Stomach (tissue), 4 donors: Measurements from ENCODE around the gene SEMA4D.

Experiments
- EP300 ChIP-seq: sonication (generic); formaldehyde crosslinking; IDR thresholded peaks from one replicate; pipeline ENCODE4 v1.6.1; 2017; ENCODE audit warnings: antibody characterized with exemption
- TF ChIP-seq, protein P1 (sequence below), 7 experiments: fragments of 450-650 bp in 4 of 7; fragments of 200-600 bp in 3 of 7; sonication (generic) in 3 of 7; IDR thresholded peaks; one replicate each; pipeline ENCODE4 v1.5.1; 2016 to 2019; ENCODE audit warnings: antibody characterized with exemption in 7 of 7, control low read depth in 2 of 7, mild to moderate bottlenecking in 1 of 7

DNA sequence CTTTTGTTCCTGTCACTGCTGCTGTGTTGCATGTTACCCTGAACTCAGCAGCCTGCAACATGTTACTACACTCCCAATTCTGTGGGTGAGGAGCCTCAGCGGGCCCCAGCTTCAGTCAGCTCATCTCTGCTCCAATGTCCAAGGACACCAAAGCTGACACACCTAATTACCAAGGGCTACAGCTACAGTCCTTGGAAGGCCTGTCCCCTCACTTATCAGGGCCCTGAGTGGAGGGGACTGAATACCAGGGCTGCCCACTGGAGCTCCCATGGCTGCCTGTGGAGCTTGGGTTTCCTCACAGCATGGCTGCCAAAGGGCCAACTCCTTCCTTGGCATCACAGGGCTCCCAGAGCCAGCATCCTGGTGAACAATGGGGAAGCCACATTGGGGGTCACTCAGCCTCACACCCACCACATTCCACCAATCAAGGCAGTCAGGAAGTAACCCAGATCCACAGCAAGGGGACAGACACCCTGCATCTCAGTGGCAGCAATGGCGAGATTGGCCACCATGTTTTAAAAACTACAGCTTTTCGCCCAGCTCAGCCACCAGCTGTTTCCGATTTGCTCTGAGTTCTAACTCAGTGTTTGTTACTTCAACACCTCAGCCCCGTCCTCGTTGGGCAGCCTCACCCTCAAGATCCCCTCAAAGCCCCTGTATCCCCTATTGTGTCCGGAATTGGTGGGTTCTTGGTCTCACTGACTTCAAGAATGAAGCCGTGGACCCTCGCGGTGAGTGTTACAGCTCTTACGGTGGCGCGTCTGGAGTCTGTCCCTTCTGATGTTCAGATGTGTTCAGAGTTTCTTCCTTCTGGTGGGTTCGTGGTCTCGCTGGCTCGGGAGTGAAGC, 18.9 kb downstream of the SEMA4D start:
- TF ChIP-seq, protein P1, sequence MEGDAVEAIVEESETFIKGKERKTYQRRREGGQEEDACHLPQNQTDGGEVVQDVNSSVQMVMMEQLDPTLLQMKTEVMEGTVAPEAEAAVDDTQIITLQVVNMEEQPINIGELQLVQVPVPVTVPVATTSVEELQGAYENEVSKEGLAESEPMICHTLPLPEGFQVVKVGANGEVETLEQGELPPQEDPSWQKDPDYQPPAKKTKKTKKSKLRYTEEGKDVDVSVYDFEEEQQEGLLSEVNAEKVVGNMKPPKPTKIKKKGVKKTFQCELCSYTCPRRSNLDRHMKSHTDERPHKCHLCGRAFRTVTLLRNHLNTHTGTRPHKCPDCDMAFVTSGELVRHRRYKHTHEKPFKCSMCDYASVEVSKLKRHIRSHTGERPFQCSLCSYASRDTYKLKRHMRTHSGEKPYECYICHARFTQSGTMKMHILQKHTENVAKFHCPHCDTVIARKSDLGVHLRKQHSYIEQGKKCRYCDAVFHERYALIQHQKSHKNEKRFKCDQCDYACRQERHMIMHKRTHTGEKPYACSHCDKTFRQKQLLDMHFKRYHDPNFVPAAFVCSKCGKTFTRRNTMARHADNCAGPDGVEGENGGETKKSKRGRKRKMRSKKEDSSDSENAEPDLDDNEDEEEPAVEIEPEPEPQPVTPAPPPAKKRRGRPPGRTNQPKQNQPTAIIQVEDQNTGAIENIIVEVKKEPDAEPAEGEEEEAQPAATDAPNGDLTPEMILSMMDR (IDR thresholded peaks at IDR 0.05), result no peak
- TF ChIP-seq EP300, result no peak
